CMK (cell line): ENCODE results near the gene SLMAP.

Experiments
- DNase-seq: peaks from one replicate; pipeline ENCODE4 v3.0.0-alpha.2; 2010; ENCODE audit warnings: low read depth

Gene SLMAP, protein sequence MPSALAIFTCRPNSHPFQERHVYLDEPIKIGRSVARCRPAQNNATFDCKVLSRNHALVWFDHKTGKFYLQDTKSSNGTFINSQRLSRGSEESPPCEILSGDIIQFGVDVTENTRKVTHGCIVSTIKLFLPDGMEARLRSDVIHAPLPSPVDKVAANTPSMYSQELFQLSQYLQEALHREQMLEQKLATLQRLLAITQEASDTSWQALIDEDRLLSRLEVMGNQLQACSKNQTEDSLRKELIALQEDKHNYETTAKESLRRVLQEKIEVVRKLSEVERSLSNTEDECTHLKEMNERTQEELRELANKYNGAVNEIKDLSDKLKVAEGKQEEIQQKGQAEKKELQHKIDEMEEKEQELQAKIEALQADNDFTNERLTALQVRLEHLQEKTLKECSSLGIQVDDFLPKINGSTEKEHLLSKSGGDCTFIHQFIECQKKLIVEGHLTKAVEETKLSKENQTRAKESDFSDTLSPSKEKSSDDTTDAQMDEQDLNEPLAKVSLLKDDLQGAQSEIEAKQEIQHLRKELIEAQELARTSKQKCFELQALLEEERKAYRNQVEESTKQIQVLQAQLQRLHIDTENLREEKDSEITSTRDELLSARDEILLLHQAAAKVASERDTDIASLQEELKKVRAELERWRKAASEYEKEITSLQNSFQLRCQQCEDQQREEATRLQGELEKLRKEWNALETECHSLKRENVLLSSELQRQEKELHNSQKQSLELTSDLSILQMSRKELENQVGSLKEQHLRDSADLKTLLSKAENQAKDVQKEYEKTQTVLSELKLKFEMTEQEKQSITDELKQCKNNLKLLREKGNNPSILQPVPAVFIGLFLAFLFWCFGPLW

GRCh38 chr3:57755741-57756527 lies at the start of gene SLMAP:
TSS of gene SLMAP (plus strand) at chr3:57756309. CDS start at chr3:57757652, 1,343 bp downstream.
- peak; percentile 82 for DNase-seq

DNA sequence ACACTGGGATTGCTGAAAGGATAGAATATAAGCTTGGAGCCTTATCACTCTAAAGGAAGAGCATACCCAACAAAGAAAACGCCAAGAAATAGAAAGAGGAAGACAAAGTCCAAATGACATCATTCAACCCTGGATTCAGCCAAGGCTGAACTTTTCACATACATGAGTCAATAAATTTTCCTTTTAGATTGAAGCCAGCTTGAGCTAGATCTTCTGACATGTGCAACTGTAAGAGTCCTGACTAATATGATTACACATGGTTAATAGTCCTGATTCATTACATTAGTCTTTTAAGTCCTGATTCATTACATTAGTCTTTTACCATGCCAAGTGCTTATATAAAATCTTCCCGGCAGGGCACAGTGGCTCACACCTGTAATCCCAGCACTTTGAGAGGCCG lies 49.6 kb upstream of the SLMAP start:
- DNase-seq, result no peak

DNA sequence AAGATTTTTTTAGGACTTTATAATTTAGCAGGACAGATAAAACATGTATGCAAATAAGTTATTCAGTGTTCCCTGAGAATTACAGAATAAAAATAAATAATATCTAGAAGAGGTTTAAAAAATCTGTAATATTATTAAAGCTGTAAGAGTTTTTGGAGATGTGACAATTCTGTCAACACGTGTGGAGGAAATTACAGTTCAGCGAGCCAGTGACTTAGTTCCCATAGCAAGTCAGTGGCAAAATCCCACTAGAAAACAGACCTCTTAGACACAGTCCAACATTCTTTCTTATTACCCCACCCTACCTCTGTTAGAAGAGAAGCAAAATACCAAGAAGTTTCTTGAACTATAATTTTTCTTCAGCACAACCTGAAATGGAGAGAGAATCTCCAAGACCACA lies 47.1 kb upstream of the SLMAP start:
- DNase-seq, result no peak

GRCh38 chr3:57709559-57709958 lies 46.5 kb upstream of the SLMAP start:
- no peak for DNase-seq

GRCh38 chr3:57715686-57716085 lies 40.4 kb upstream of the SLMAP start:
- no peak for DNase-seq

- no peak for DNase-seq
Measured at GRCh38 chr3:57717205-57717868, 38.8 kb upstream of the SLMAP start.

DNA sequence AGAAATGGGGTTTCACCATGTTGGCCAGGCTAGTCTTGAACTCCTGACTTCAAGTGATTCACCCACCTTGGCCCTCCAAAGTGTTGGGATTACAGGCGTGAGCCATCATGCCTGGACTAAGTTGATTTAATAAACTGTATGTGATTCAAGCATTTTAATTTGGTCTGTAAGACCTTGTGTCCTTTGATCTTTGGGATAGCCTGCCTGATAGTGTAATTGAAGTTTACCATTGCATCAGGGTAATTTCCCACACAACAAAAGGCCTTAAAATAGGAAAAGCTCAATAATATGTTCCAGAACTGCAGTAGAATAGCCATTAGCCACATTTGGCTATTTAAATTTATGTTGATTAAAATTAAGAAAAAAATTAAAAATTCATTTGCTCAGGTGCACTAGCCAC lies 38.0 kb upstream of the SLMAP start:
- DNase-seq, result no peak

- DNase-seq, result no peak
Measured at GRCh38 chr3:57726397-57726796, 29.7 kb upstream of the SLMAP start.

DNA sequence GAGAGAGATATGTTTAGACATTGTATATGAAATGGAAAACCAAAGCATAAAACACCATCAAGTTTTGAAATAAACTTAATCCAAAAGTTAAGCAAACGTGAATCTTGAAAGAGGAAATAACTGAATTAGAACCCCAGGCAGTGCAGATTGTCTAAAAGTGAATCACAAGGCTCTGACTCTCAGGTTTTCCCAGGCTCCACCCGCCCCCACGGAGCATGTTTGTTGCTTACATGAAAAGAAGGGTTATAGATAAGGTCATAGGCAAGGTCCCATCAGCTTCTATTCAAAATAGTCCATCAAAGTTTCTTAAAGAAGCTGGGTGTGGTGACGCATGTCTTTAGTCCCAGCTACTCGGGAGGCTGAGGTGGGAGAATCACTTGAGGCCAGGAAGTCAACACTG lies 29.0 kb upstream of the SLMAP start:
- DNase-seq, result no peak

DNA sequence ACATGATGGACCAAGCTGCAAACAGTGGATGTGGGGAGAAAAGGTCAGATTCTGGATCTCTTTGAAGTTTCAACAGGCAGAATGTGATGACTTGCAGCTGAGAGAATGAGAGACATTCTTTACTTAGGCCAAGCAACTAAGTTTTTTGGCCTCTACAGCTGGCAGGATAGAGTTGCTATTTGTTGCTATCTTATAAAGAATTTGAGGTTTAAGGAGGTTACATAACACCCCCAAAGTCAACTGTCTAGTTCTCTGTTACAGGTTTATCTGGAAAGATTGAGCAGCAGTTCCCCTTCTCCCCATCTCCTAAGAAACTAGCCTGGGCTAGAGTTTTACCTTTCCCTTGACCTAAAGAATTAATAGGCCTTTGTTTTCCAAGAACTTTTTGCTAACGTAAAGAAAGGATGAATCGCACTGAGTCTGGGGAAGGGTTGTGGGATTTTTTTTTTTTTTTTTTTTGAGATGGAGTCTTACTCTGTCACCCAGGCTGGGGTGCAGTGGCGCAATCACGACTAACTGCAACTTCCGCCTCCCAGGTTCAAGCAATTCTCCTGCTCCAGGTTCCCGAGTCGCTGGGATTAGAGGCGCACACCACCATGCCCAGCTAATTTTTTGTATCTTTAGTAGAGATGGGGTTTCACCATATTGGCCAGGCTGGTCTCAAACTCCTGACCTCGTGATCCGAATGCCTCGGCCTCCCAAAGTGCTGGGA lies 26.6 kb upstream of the SLMAP start:
- no peak for DNase-seq

- DNase-seq, result no peak
Measured at GRCh38 chr3:57730682-57731081, 25.4 kb upstream of the SLMAP start.

GRCh38 chr3:57731311-57731710 lies 24.8 kb upstream of the SLMAP start:
- DNase-seq, result no peak

GRCh38 chr3:57733790-57734189 lies 22.3 kb upstream of the SLMAP start:
- DNase-seq, result no peak

GRCh38 chr3:57735405-57735804 lies 20.7 kb upstream of the SLMAP start:
- DNase-seq, result no peak

- DNase-seq, result no peak
Measured at GRCh38 chr3:57737840-57738239, 18.3 kb upstream of the SLMAP start.

- DNase-seq, result no peak
Measured at GRCh38 chr3:57738391-57738790, 17.7 kb upstream of the SLMAP start.

DNA sequence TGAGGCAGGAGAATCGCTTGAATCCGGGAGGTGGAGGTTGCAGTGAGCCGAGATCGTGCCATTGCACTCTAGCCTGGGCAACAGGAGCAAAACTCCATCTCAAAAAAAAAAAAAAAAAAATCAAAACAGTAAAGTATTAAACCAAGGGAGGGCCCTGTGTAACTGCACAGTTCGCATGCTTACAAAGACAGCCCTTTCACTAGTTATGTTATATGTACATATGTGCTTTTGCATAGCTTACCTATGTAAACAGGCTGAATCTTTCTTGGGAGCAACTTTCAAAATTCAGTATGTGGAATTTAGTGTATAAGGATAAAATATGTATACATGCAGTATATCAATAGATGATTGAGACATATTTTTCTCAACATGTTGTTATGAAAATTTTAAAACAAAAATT lies 16.1 kb upstream of the SLMAP start:
- no peak for DNase-seq

DNA sequence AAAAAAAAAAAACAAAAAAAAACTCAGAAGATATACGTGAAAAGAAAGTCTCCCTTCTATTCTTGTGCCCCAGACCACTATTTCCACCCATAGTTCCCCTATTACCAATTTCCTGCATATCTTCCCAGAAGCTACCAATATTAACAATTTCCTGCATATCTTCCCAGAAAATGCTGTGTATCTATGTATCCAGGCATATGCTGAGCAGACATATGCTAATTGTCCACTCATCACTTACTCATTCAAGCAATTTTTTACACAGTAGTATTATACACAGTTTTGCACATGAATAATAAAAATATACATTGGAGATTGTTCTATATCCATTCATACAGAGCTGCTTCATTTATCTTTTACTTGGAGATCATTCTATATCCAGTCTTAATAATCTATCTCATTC lies 12.6 kb upstream of the SLMAP start:
- DNase-seq, result no peak

DNA sequence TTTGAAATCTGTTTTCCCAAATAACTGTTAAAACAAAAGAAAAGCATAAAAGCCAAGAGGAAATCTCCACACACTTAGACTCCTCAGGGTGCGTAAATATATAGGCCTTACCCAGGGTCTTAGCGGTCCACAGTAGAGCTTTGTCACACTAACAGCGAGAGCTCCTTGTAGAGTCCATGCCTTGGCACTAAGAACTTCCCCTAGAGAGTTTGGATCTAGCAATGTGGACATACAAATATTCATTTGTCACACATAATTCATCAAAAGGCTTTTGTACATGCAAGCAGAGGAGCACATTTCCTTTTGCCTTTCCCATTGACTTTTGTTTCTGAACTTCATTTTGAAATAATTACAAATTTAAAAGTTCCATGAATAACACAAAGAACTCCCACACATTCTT lies 11.0 kb upstream of the SLMAP start:
- no peak for DNase-seq

DNA sequence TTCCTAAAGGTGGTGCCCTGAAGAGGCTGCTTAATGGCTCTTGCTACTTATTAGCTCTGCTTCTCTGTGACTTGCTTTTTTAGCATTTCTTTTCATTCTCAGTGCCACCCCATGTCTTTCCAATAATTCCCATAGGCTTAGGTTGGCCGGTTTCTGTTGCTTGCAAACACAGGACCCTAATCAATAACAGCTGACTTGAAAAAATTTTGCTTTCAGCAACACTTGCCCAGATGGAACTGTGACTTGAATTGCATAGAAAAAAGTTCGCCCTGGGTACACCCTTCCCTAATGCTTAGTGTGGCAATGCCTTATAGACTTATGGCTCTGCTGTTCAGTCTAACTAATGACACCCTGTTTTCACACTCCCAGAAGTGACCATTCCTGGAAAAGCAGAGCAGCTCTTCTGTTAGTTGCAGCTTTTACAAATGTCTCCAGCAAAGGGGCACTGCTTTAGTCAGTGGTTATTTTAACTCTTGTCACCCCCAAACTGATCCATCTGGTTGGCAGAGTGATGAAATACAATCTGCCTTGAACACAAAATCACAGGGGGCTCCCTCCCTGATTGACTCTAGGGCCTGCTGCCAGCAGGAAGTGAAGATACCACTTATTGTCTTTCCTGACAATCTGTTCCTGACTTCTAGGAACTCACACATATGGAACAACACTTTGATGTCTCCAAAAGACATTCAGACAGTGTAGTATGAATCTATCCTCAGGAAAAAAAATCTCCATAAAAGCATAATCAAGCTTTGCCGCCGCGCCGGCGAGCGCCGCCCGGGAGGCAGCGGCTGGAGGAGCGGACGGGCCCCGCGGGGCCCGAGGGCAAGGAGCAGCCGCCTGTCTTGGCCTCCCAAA lies 9.7 kb upstream of the SLMAP start:
- no peak for DNase-seq
